RWPE2 (cell line): ENCODE results near the gene LRRIQ3.
A peak's percentile ranks its signal among the peaks of the same experiment; 100 is the strongest.

Source experiments
- ATAC-seq: fragments of 200-7000 bp; cut with Tn5 transposase; 3 replicates; pipeline ENCODE4 v1.9.1; 2021; ENCODE audit warnings: low read depth
- DNase-seq: peaks from one replicate; pipeline ENCODE4 v3.0.0-alpha.2; 2020; ENCODE audit warnings: low spot score
- H3K27ac ChIP-seq: fragments of 450-650 bp; 2 replicates; pipeline ENCODE4 v1.5.1; 2017; ENCODE audit warnings: mild to moderate bottlenecking; ENCODE audit not compliant: poor library complexity, severe bottlenecking
- H3K27me3 ChIP-seq: fragments of 250-450 bp; sonication (Bioruptor Pico); 2 replicates; pipeline ENCODE4 v1.5.1; 2021; ENCODE audit warnings: mild to moderate bottlenecking, moderate library complexity; ENCODE audit not compliant: insufficient read depth, poor library complexity, severe bottlenecking
- H3K36me3 ChIP-seq: fragments of 250-450 bp; sonication (Bioruptor Pico); 2 replicates; pipeline ENCODE4 v1.5.1; 2020; ENCODE audit warnings: low read depth, mild to moderate bottlenecking, moderate library complexity
- H3K4me1 ChIP-seq: fragments of 250-450 bp; sonication (Bioruptor Pico); 2 replicates; pipeline ENCODE4 v1.5.1; 2021; ENCODE audit warnings: mild to moderate bottlenecking, moderate library complexity; ENCODE audit not compliant: insufficient read depth, poor library complexity, severe bottlenecking
- H3K4me3 ChIP-seq: fragments of 250-450 bp; sonication (Bioruptor Pico); 2 replicates; pipeline ENCODE4 v1.5.1; 2021; ENCODE audit warnings: mild to moderate bottlenecking, moderate library complexity; ENCODE audit not compliant: severe bottlenecking
- H3K9me3 ChIP-seq: fragments of 250-450 bp; sonication (Bioruptor Pico); 2 replicates; pipeline ENCODE4 v1.5.1; 2021; ENCODE audit warnings: mild to moderate bottlenecking, moderate library complexity; ENCODE audit not compliant: severe bottlenecking
- TF ChIP-seq, protein P1 (sequence below): fragments of 450-650 bp; IDR thresholded peaks from one replicate; pipeline ENCODE4 v1.5.1; 2017; ENCODE audit warnings: mild to moderate bottlenecking, moderate library complexity; ENCODE audit not compliant: poor library complexity, severe bottlenecking

LRRIQ3 gene

DNA sequence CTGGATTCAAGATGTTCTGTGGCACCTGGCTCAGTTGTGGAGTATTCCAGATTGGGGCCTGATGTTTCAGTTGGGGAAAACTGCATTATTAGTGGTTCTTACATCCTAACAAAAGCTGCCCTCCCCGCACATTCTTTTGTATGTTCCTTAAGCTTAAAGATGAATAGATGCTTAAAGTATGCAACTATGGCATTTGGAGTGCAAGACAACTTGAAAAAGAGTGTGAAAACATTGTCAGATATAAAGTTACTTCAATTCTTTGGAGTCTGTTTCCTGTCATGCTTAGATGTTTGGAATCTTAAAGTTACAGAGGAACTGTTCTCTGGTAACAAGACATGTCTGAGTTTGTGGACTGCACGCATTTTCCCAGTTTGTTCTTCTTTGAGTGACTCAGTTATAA lies 7.3 kb upstream of the LRRIQ3 start:
- no peak for DNase-seq
- no peak for ATAC-seq
- TF ChIP-seq, protein P1, sequence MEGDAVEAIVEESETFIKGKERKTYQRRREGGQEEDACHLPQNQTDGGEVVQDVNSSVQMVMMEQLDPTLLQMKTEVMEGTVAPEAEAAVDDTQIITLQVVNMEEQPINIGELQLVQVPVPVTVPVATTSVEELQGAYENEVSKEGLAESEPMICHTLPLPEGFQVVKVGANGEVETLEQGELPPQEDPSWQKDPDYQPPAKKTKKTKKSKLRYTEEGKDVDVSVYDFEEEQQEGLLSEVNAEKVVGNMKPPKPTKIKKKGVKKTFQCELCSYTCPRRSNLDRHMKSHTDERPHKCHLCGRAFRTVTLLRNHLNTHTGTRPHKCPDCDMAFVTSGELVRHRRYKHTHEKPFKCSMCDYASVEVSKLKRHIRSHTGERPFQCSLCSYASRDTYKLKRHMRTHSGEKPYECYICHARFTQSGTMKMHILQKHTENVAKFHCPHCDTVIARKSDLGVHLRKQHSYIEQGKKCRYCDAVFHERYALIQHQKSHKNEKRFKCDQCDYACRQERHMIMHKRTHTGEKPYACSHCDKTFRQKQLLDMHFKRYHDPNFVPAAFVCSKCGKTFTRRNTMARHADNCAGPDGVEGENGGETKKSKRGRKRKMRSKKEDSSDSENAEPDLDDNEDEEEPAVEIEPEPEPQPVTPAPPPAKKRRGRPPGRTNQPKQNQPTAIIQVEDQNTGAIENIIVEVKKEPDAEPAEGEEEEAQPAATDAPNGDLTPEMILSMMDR, result no peak
- no peak overlapping the region for H3K27ac ChIP-seq
- H3K4me3 ChIP-seq, result no peak overlapping the region
- H3K36me3 ChIP-seq, result peaks cover 29% of the 10 kb centered on the region
- H3K27me3 ChIP-seq, result no peaks in the 10 kb centered on the region
- no peaks in the 10 kb centered on the region for H3K9me3 ChIP-seq
- no peaks in the 10 kb centered on the region for H3K4me1 ChIP-seq

DNA sequence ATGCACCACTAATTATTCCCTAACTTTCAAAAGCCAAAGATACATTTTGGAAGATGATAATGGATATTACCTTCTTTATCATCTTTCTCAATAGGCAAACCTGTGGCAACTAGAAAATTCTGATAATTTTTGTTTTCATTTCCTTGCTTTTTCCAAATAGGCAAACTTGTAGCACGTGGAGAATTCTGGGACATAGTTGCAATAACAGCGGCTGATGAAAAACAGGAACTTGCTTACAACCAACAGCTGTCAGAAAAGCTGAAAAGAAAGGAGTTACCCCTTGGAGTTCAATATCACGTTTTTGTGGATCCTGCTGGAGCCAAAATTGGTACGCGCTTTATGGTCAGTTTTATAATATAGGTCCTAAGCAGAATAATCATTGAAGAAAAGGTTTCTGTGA lies 1.5 kb upstream of the LRRIQ3 start:
- H3K27ac ChIP-seq, result no peak overlapping the region
- H3K4me3 ChIP-seq, result no peak overlapping the region
- H3K4me1 ChIP-seq, result no peaks in the 10 kb centered on the region
- H3K36me3 ChIP-seq, result peaks cover 30% of the 10 kb centered on the region
- H3K9me3 ChIP-seq, result no peaks in the 10 kb centered on the region
- DNase-seq (no peak), ATAC-seq (no peak)
- TF ChIP-seq, protein P1, result no peak
- no peaks in the 10 kb centered on the region for H3K27me3 ChIP-seq

DNA sequence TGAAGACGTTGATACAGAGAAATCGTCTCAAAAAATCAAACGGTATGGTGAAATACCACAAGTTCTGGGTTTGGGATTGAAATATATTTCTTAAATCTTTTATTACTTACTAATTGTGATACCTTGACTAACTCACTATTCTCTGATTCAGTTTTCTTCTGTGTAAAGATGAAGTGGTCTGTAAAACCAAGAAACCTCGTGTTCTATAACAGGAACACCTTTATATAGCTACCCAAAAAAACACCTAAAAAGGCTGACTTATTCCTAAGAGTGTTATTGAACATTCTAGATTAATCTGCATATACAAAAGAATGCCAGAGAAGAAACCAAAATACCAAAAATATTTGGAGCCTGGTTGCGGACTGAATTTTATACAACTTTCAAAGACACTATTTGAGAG lies 721 bp downstream of the LRRIQ3 start:
- TF ChIP-seq, protein P1, result no peak
- Histone ChIP-seq H3K4me1 (no peaks in the 10 kb centered on the region), H3K27me3 (no peaks in the 10 kb centered on the region), H3K4me3 (peak overlapping the region; percentile 46), H3K27ac (no peak overlapping the region), H3K36me3 (peaks cover 19% of the 10 kb centered on the region), H3K9me3 (no peaks in the 10 kb centered on the region)
- DNase-seq, result no peak
- no peak for ATAC-seq

DNA sequence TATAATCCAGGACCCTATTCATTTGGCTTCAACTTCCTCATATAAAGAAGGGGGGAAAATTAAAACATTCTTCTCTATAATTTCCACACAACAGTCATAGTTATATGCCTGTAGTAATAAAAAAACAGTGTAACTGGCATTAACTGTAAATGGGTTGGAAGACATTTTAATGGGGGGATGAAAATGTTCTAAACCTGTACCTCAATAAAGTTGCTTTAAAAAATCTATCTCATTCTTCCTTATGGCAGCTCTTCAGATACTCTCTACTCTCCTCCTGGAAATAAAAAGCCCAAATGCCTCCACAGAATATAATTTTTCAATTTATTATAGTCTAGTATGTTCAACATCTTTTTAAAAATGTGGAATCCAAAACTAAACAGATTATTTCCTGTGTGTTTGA lies 2.6 kb downstream of the LRRIQ3 start:
- ATAC-seq (no peak), DNase-seq (no peak)
- Histone ChIP-seq H3K4me3 (no peak overlapping the region), H3K4me1 (no peaks in the 10 kb centered on the region), H3K27ac (no peak overlapping the region), H3K9me3 (no peaks in the 10 kb centered on the region), H3K27me3 (no peaks in the 10 kb centered on the region), H3K36me3 (0 out of 2 replicates have a peak, but pooled peaks cover 4% of the 10 kb centered on the region)
- TF ChIP-seq, protein P1, result no peak

DNA sequence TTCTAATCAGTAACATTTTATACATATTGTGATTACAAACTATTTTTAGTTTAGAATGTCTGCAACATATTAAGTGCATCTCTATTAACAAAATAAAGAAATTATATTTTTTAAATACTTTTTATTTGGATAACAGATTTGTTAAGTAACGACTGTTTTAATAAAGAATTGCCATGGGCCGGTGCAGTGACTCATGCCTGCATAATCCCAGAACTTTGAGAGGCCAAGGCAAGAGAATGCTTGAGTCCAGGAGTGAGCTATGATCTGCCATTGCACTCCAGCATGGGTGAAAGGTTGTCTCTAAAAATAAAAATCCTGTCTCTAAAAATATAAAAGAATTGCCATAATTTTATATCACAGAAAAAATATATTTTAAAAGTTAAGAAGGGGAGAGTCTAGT lies 4.1 kb downstream of the LRRIQ3 start:
- no peak for DNase-seq
- TF ChIP-seq, protein P1, result no peak
- no peaks in the 10 kb centered on the region for H3K4me1 ChIP-seq
- H3K27ac ChIP-seq, result no peak overlapping the region
- H3K36me3 ChIP-seq, result no peaks in the 10 kb centered on the region
- H3K4me3 ChIP-seq, result no peak overlapping the region
- H3K27me3 ChIP-seq, result no peaks in the 10 kb centered on the region
- no peaks in the 10 kb centered on the region for H3K9me3 ChIP-seq
- no peak for ATAC-seq
